Left ventricle myocardium inferior (tissue), 1 donor: Measurements from ENCODE around the gene KIF19. TPM values are rescaled to one million over a fixed set of nuclear protein-coding genes. Genes with fewer than 3 reads are reported as not detected.

ENCODE experiments used
- DNase-seq: peaks from one replicate; pipeline ENCODE4 v3.0.0-alpha.2; 2020
- H3K27ac ChIP-seq: fragments of 200-600 bp; replicated peaks from 2 replicates; pipeline ENCODE4 v1.8.0; 2021
- H3K27me3 ChIP-seq: fragments of 200-600 bp; 2 replicates; pipeline ENCODE4 v1.8.0; 2021; ENCODE audit warnings: low read depth
- H3K36me3 ChIP-seq: fragments of 200-600 bp; 2 replicates; pipeline ENCODE4 v1.8.0; 2021
- H3K4me1 ChIP-seq: fragments of 200-600 bp; 2 replicates; pipeline ENCODE4 v1.8.0; 2021
- H3K4me3 ChIP-seq: fragments of 200-600 bp; 2 replicates; pipeline ENCODE4 v1.8.0; 2021; ENCODE audit warnings: mild to moderate bottlenecking, moderate library complexity
- H3K9me3 ChIP-seq: fragments of 200-600 bp; replicated peaks from 2 replicates; pipeline ENCODE4 v1.8.0; 2021
- intact Hi-C: fragments of 100-400 bp; cut with micrococcal nuclease; formaldehyde crosslinking; loops from one replicate; pipeline ENCODE4 v1.11.0; 2022
- total RNA-seq: library from RNA; stranded (reverse); fragmentation: NEBNext Ultra II Directional; extraction: Animal tissue kit (Norgen Biotek cat#: 25700); gene quantifications from one replicate; pipeline ENCODE4 v1.2.1, GENCODE V29; 2021
- TF ChIP-seq, protein P1 (sequence below): fragments of 200-600 bp; IDR thresholded peaks from 2 replicates; pipeline ENCODE4 v1.8.0; 2021; ENCODE audit warnings: antibody characterized with exemption, mild to moderate bottlenecking, borderline replicate concordance
- donor health status: DM: no; HTN: yes; CAD: no; lungs with severe emphysema.

Gene KIF19
- total RNA-seq, 1 donor from 2014 or later, result 0.08 TPM

DNA sequence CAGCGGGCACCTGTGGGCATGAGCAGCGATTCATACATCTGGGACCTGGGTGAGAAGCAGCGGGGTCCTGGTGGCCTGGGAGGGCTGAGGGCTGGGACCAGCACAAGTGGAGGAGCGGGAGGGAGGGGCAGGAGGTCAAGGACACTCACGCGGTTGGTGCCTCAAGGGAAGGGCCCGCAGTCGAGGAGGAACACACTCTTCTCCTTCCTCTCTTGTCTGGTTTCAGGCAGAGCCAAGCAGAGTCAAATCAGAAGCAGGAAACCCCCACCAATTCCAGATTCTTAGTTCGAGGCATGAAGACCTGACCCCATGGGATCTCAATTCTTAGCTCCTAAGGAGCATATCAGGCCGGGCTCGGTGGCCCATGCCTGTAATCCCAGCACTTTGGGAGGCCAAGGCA is 36.3 kb upstream of the KIF19 start:
- intact Hi-C loops, result no loop called here
- Histone ChIP-seq H3K36me3 (no peaks in the 10 kb centered on the region), H3K4me1 (peaks cover 14% of the 10 kb centered on the region), H3K27ac (no peak overlapping the region), H3K27me3 (no peaks in the 10 kb centered on the region), H3K4me3 (no peak overlapping the region), H3K9me3 (no peaks in the 10 kb centered on the region)
- TF ChIP-seq, protein P1, sequence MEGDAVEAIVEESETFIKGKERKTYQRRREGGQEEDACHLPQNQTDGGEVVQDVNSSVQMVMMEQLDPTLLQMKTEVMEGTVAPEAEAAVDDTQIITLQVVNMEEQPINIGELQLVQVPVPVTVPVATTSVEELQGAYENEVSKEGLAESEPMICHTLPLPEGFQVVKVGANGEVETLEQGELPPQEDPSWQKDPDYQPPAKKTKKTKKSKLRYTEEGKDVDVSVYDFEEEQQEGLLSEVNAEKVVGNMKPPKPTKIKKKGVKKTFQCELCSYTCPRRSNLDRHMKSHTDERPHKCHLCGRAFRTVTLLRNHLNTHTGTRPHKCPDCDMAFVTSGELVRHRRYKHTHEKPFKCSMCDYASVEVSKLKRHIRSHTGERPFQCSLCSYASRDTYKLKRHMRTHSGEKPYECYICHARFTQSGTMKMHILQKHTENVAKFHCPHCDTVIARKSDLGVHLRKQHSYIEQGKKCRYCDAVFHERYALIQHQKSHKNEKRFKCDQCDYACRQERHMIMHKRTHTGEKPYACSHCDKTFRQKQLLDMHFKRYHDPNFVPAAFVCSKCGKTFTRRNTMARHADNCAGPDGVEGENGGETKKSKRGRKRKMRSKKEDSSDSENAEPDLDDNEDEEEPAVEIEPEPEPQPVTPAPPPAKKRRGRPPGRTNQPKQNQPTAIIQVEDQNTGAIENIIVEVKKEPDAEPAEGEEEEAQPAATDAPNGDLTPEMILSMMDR, result no peak
- no peak for DNase-seq

DNA sequence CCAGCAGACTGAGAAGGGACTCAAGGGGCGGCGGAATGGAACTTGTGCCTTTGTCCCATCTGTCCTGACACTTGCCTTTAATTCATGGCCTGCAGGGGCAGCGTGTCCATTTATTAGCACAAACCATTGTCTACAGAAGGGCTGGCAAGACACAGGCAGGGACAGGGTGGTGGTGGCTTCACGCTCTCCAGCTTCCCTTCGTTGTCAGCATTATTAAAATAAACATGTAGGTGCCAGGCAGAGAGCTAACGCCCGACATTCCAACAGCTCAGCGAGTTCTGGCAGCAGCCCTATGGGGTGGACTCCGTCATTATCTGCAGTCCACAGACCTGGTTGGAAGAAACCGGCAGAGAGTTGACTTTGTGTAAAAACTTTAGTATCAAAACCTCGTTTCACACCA is 35.7 kb upstream of the KIF19 start:
- Histone ChIP-seq H3K27me3 (no peaks in the 10 kb centered on the region), H3K4me1 (peaks cover 8% of the 10 kb centered on the region), H3K27ac (peak overlapping the region; percentile 63), H3K36me3 (no peaks in the 10 kb centered on the region), H3K9me3 (no peaks in the 10 kb centered on the region), H3K4me3 (no peak overlapping the region)
- intact Hi-C loops, result no loop called here
- no peak for DNase-seq
- TF ChIP-seq, protein P1, result no peak

DNA sequence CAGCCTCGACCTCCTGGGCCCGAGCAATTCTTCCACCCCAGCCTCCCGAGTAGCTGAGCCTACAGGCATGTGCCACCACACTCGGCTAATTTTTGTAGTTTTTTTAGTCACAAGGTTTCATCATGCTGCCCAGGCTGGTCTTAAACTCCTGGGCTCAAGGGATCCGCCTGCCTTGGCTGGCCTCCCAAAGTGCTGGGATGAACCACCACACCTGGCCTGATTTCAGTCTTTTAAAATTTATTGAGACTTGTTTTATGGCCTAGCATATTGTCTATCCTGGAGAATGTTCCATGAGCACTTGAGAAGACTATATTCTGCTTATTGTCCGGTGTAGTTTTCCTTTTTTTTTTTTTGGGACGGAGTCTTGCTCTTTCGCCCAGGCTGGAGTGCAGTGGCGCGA is 33.5 kb upstream of the KIF19 start:
- H3K4me1 ChIP-seq, result peaks cover 23% of the 10 kb centered on the region
- H3K4me3 ChIP-seq, result no peak overlapping the region
- H3K9me3 ChIP-seq, result no peaks in the 10 kb centered on the region
- intact Hi-C loops, result no loop called here
- TF ChIP-seq, protein P1, result no peak
- H3K27ac ChIP-seq, result no peak overlapping the region
- DNase-seq, result no peak
- H3K27me3 ChIP-seq, result no peaks in the 10 kb centered on the region
- no peaks in the 10 kb centered on the region for H3K36me3 ChIP-seq

DNA sequence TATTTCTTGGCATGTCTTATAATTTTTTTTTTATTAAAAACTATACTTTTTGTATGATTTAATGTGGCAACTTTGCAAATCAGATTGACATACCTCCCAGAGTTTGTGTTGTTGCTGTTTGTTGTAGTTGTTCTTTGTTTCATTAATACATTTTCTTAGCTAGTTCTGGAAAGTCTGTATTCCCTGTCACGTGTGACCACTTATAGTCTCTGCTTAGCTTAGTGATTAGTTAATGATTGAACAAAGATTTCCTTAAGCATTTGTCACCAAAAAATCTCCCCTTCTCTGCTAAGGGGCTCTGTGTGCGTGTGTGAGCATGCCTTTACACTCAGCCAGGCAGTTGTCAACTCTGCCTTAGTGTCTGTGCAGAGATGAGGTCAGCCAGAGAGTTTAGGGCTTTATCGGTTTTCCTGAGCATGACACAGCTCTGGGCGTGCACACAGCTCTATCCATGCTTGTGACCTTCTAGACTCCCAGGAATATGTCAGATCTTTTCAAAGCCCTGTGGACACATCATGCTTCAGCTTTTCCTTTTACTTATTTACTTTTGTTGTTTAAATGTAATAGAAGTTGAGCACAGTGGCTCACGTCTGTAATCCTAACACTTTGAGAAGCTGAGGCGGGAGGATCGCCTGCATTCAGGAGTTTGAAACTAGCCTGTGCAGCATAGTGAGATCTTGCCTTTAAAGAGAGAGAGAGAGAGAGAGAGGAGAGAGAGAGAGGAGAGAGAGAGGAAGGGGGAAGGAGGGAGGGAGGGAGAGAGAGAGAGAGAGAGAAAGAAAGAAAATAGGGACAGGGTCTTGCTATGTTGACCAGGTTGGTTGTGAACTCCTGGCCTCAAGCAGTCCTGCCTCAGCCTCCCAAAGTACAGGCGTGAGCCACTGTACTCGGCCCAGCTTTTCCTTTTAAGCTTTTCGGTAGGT is 30.1 kb upstream of the KIF19 start:
- DNase-seq, result peak; percentile 36
- intact Hi-C loops, result loop anchor here (5.0 kb wide), 1 partner anchor 84 kb away; the partner anchor contains the start of gene TTYH2
- peaks cover 15% of the 10 kb centered on the region for H3K4me1 ChIP-seq
- no peaks in the 10 kb centered on the region for H3K9me3 ChIP-seq
- peak overlapping the region; percentile 91 for H3K27ac ChIP-seq
- H3K27me3 ChIP-seq, result peaks cover 7% of the 10 kb centered on the region
- no peak overlapping the region for H3K4me3 ChIP-seq
- H3K36me3 ChIP-seq, result no peaks in the 10 kb centered on the region
- TF ChIP-seq, protein P1, result no peak

- peak; percentile 70 for DNase-seq
- Histone ChIP-seq H3K4me1 (peaks cover 15% of the 10 kb centered on the region), H3K9me3 (no peaks in the 10 kb centered on the region), H3K4me3 (no peak overlapping the region), H3K36me3 (no peaks in the 10 kb centered on the region), H3K27ac (peak overlapping the region; percentile 91), H3K27me3 (peaks cover 7% of the 10 kb centered on the region)
- TF ChIP-seq, protein P1, result peak; percentile 79
- intact Hi-C loops, result loop anchor here (5.0 kb wide), 1 partner anchor 84 kb away; the partner anchor contains the start of gene TTYH2
Measured at GRCh38 chr17:74296548-74296936, 29.5 kb upstream of the KIF19 start.
